ENCODE results near the gene TSSK6.

Gene TSSK6

DNA sequence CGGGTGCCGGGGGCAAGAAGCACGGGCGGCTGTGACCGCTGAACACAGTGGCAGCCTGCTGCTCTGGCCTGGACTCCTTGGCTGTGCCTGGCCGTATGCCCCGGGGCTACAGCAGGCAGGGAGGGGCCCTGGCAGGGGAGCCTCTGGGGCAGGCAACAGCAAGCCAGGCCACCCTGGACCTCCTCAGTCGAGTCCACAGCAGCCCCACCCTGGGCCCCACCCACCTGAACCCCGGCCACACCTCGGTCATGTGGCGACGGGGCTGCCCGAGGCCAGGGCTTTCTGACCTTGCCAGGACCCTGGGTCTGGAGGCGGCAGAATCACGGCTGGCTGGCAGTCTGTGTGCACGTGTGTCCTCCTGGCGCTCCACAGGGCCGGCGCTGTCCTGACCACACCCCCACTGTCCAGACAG, 31.4 kb upstream of the TSSK6 start:
- H3K27ac ChIP-seq: no peak overlapping the region
- H3K27me3 ChIP-seq (ENCODE audit: insufficient read depth, low read depth): peaks cover 2% of the 10 kb centered on the region; the same call in 1 of the 2 replicates
- H3K4me2 ChIP-seq: no peak overlapping the region
- TF ChIP-seq, protein P1, sequence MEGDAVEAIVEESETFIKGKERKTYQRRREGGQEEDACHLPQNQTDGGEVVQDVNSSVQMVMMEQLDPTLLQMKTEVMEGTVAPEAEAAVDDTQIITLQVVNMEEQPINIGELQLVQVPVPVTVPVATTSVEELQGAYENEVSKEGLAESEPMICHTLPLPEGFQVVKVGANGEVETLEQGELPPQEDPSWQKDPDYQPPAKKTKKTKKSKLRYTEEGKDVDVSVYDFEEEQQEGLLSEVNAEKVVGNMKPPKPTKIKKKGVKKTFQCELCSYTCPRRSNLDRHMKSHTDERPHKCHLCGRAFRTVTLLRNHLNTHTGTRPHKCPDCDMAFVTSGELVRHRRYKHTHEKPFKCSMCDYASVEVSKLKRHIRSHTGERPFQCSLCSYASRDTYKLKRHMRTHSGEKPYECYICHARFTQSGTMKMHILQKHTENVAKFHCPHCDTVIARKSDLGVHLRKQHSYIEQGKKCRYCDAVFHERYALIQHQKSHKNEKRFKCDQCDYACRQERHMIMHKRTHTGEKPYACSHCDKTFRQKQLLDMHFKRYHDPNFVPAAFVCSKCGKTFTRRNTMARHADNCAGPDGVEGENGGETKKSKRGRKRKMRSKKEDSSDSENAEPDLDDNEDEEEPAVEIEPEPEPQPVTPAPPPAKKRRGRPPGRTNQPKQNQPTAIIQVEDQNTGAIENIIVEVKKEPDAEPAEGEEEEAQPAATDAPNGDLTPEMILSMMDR (conservative IDR thresholded peaks at IDR 0.05; ENCODE audit: low read depth, low read length): no peak
- no peaks in the 10 kb centered on the region for H3K36me3 ChIP-seq (ENCODE audit: insufficient read depth)
- H2AFZ ChIP-seq (ENCODE audit: low read depth): no peak overlapping the region
- no peak overlapping the region for H3K4me3 ChIP-seq (IDR thresholded peaks at IDR 0.05; ENCODE audit: insufficient read depth, low read depth, low read length)
- H3K4me1 ChIP-seq (ENCODE audit: low read depth, poor library complexity, severe bottlenecking): no peaks in the 10 kb centered on the region
- H3K9ac ChIP-seq: no peak overlapping the region
- no peaks in the 10 kb centered on the region for H3K79me2 ChIP-seq (ENCODE audit: insufficient read depth, low read depth)
- H4K20me1 ChIP-seq (ENCODE audit: insufficient read depth): no peaks in the 10 kb centered on the region

DNA sequence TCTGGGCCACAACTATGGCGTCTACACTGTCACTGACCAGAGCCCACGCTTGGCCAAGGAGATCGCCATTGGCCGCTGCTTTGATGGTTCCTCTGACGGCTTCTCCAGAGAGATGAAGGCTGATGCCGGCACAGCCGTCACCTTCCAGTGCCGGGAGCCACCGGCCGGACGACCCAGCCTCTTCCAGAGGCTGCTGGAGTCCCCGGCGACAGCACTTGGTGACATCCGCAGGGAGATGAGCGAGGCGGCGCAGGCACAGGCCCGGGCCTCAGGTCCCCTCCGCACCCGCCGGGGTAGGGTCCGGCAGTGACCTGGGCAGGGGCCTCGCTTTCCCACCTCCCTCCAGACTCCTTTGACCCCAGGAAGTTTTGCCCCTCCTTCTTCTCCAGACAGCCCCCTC, 30.4 kb upstream of the TSSK6 start:
- no peak overlapping the region for H3K9ac ChIP-seq
- H3K27me3 ChIP-seq (ENCODE audit: insufficient read depth, low read depth): peaks cover 2% of the 10 kb centered on the region; the same call in 1 of the 2 replicates
- no peaks in the 10 kb centered on the region for H4K20me1 ChIP-seq (ENCODE audit: insufficient read depth)
- no peaks in the 10 kb centered on the region for H3K4me1 ChIP-seq (ENCODE audit: low read depth, poor library complexity, severe bottlenecking)
- no peak overlapping the region for H2AFZ ChIP-seq (ENCODE audit: low read depth)
- no peak overlapping the region for H3K4me3 ChIP-seq (IDR thresholded peaks at IDR 0.05; ENCODE audit: insufficient read depth, low read depth, low read length)
- no peak overlapping the region for H3K4me2 ChIP-seq
- H3K36me3 ChIP-seq (ENCODE audit: insufficient read depth): no peaks in the 10 kb centered on the region
- H3K27ac ChIP-seq: no peak overlapping the region
- no peaks in the 10 kb centered on the region for H3K79me2 ChIP-seq (ENCODE audit: insufficient read depth, low read depth)
- TF ChIP-seq, protein P1 (conservative IDR thresholded peaks at IDR 0.05; ENCODE audit: low read depth, low read length): no peak

DNA sequence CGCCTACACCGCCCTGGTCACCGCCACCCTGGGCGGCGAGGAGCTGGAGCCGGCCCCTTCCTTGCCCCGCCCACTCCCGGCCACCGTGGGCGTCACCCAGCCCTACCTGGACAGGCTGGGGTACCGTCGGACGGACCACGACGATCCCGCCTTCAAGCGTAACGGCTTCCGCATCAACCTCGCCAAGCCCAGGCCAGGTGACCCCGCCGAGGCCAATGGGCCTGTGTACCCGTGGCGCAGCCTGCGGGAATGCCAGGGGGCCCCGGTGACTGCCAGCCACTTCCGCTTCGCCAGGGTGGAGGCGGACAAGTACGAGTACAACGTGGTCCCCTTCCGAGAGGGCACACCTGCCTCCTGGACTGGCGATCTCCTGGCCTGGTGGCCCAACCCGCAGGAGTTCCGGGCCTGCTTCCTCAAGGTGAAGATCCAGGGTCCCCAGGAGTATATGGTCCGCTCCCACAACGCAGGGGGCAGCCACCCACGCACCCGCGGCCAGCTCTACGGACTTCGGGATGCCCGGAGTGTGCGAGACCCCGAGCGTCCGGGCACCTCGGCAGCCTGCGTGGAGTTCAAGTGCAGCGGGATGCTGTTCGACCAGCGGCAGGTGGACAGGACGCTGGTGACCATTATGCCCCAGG, 29.7 kb upstream of the TSSK6 start:
- H3K9ac ChIP-seq: no peak overlapping the region
- H3K4me1 ChIP-seq (ENCODE audit: low read depth, poor library complexity, severe bottlenecking): no peaks in the 10 kb centered on the region
- TF ChIP-seq, protein P1 (conservative IDR thresholded peaks at IDR 0.05; ENCODE audit: low read depth, low read length): no peak
- H4K20me1 ChIP-seq (ENCODE audit: insufficient read depth): no peaks in the 10 kb centered on the region
- no peak overlapping the region for H3K27ac ChIP-seq
- no peak overlapping the region for H3K4me3 ChIP-seq (IDR thresholded peaks at IDR 0.05; ENCODE audit: insufficient read depth, low read depth, low read length)
- H3K36me3 ChIP-seq (ENCODE audit: insufficient read depth): no peaks in the 10 kb centered on the region
- H3K4me2 ChIP-seq: no peak overlapping the region
- no peaks in the 10 kb centered on the region for H3K79me2 ChIP-seq (ENCODE audit: insufficient read depth, low read depth)
- no peak overlapping the region for H2AFZ ChIP-seq (ENCODE audit: low read depth)
- peaks cover 2% of the 10 kb centered on the region; the same call in 1 of the 2 replicates for H3K27me3 ChIP-seq (ENCODE audit: insufficient read depth, low read depth)

DNA sequence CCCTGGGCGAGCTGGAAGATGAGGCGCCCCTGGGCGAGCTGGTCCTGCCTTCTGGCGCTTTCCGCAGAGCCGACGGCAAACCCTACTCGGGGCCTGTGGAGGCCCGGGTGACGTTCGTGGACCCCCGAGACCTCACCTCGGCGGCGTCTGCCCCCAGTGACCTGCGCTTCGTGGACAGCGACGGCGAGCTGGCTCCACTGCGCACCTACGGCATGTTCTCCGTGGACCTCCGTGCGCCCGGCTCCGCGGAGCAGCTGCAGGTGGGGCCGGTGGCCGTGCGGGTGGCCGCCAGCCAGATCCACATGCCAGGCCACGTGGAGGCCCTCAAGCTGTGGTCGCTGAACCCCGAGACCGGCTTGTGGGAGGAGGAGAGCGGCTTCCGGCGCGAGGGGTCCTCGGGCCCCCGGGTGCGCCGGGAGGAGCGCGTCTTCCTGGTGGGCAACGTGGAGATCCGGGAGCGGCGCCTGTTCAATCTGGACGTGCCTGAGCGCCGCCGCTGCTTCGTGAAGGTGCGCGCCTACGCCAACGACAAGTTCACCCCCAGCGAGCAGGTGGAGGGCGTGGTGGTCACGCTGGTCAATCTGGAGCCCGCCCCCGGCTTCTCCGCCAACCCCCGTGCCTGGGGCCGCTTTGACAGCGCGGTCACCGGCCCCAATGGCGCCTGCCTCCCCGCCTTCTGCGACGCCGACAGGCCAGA, 29.1 kb upstream of the TSSK6 start:
- no peaks in the 10 kb centered on the region for H3K36me3 ChIP-seq (ENCODE audit: insufficient read depth)
- no peak overlapping the region for H3K4me3 ChIP-seq (IDR thresholded peaks at IDR 0.05; ENCODE audit: insufficient read depth, low read depth, low read length)
- H3K27ac ChIP-seq: no peak overlapping the region
- no peaks in the 10 kb centered on the region for H3K4me1 ChIP-seq (ENCODE audit: low read depth, poor library complexity, severe bottlenecking)
- no peak overlapping the region for H3K4me2 ChIP-seq
- H4K20me1 ChIP-seq (ENCODE audit: insufficient read depth): no peaks in the 10 kb centered on the region
- TF ChIP-seq, protein P1 (conservative IDR thresholded peaks at IDR 0.05; ENCODE audit: low read depth, low read length): no peak
- H2AFZ ChIP-seq (ENCODE audit: low read depth): no peak overlapping the region
- H3K9ac ChIP-seq: no peak overlapping the region
- peaks cover 2% of the 10 kb centered on the region; the same call in 1 of the 2 replicates for H3K27me3 ChIP-seq (ENCODE audit: insufficient read depth, low read depth)
- no peaks in the 10 kb centered on the region for H3K79me2 ChIP-seq (ENCODE audit: insufficient read depth, low read depth)

Data from KMS-11 (cell line).